Measurements from ENCODE around the gene LILRA1.

DNA sequence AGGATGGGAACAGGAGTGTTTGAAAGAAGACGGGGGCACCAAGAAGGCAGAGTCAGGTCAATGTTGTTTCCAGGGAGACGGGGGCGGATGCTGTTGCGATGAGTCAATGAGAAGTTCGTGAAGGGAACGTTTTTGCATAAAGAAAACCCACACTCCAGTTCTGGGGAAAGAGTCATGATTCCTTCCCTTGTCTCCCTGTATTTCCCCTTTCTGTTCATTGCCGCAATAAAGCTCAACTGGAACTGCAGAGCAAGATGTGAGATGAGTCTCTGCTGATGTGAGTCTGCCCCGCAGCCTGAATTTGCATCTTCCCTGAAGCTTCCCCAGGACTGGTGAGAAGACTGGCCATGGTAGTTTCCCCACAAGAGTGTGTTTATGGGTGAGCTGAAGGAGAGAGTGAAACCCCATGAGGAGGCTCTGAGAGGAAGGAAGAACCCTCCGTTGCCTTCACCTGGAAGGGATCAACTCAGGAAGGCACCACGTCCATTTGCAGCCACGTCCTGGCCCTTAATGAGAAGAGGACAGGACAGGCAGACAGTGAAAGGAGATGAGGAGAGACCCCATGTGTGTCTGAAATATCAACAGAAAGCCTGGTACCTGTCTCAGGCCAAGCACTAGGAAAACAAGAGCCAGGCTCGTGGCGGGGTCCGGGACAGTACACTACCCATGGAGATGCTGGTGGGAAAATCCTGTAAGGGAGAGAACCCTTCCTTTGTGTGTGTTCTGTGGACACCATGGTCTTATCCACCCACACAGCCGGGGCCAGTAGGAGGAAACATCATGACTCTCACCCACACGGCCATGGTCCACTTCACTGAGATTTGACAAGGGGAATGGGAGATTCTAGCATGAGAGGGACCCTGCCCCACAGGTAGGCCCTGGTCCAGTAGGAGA lies 13.7 kb downstream of the LILRA1 start:
- TF ChIP-seq, protein P1, sequence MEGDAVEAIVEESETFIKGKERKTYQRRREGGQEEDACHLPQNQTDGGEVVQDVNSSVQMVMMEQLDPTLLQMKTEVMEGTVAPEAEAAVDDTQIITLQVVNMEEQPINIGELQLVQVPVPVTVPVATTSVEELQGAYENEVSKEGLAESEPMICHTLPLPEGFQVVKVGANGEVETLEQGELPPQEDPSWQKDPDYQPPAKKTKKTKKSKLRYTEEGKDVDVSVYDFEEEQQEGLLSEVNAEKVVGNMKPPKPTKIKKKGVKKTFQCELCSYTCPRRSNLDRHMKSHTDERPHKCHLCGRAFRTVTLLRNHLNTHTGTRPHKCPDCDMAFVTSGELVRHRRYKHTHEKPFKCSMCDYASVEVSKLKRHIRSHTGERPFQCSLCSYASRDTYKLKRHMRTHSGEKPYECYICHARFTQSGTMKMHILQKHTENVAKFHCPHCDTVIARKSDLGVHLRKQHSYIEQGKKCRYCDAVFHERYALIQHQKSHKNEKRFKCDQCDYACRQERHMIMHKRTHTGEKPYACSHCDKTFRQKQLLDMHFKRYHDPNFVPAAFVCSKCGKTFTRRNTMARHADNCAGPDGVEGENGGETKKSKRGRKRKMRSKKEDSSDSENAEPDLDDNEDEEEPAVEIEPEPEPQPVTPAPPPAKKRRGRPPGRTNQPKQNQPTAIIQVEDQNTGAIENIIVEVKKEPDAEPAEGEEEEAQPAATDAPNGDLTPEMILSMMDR (IDR thresholded peaks at IDR 0.05 in 8 of 11, conservative IDR thresholded peaks at IDR 0.05 in 3 of 11), result no peak
- no peak for TF ChIP-seq POLR2A (IDR thresholded peaks at IDR 0.05)
- TF ChIP-seq POLR2AphosphoS5 (IDR thresholded peaks at IDR 0.05), result peak in 1 of 3 donors; percentile 22

Data from spleen (tissue), 7 donors.